Skeletal muscle cell (primary cell): ENCODE data around the gene PIH1D1.

Experiments used
- DNase-seq: peaks from one replicate; pipeline ENCODE4 v3.0.0-alpha.2; 2010; ENCODE audit warnings: low read depth
- H3K4me3 ChIP-seq: 2 replicates; pipeline ENCODE4 v1.5.1; 2011; ENCODE audit warnings: low read depth, mild to moderate bottlenecking, control low read depth, low read length, moderate library complexity

The PIH1D1 gene

DNA sequence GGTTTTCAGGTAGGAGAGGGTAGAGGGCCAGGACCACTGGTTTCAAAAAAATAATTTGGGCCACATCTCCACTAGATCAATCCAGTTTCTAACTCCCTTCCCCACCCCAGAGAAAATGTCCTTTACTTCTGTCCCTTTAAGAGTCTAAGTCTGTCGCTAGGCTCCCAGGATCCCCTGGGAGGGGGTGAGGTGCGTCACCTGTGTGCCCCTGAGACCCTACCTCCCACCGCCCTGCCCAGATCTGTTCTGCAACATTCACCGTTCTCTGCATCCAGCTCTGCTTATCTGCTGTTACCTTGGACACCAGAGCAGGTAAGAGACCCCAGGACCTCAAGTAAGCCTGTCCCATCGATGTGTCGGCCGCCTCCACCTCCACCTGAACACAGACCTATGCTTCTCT, 26.4 kb downstream of the PIH1D1 start, which contains the start of gene GFY:
GFY (plus strand) TSS at position 211 of the 400 bp plus-strand sequence. CDS start 1,043 bp downstream, outside the sequence.
- no peak for DNase-seq
- no peak within 1 kb of the TSS for H3K4me3 ChIP-seq

DNA sequence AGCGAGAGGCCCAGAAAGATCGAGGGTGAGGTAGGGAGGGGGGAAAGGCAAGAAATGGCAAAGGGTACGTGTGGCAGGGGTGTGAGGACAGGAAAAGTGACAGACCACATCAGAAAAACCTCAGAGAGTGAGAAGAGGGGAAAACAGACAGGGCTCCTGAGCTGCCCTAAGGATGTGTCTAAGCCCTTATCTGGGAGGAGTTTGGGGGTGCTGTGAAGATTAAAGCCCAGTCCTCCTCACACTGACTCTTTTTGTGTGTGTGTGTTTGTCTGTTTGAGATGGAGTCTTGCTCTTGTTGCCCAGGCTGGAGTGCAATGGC, 27.7 kb downstream of the PIH1D1 start:
- H3K4me3 ChIP-seq = no peak overlapping the region
- no peak for DNase-seq

DNA sequence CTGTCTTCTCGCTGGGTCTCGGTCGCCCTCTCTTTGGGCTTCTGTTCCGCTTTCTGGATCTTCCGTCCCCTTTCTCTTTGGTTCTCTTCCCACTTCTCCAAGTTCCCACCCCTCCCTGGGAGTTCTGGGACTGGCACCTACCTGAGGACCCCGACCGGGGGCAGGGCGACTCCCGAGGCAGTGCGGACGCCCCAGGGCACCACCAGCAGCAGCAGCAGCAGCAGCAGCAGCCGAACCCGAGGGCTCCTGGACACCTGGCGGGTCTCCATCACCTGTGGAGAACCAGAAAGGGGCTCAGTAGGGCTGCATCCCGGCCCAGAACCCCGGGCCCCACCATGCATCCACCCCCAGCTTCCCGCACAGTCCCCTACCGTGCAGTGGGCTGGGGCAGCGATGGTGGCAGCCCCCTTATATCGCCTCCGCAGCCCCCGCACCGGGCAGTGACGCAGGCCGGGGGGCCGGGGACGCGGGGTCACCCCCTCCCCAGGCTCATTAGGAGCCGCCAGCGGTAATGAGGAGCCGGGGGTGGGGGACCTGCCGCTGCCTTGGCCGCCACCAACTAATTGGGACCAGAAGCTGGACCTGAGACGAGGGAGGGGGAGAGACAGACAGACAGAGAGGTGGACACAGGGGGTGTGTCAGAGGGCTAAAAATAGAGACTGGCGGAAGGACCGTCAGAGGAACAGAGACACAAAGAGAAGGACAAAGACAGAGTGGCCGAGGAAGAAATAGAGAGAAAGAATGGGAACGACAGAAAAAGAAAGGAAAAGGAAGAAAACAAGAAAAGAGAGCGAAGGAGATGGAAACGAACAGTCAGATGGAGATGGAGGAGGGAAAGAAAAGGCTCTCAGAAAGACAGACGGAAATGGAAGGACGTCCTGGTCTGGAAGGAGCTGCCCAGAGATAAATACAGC, 28.3 kb downstream of the PIH1D1 start, which contains the start of gene PTH2:
PTH2 (minus strand) TSS at position 371 of the 914 bp plus-strand sequence; CDS start at position 269, 102 bp downstream.
- no peak within 1 kb of the TSS for H3K4me3 ChIP-seq
- no peak for DNase-seq

DNA sequence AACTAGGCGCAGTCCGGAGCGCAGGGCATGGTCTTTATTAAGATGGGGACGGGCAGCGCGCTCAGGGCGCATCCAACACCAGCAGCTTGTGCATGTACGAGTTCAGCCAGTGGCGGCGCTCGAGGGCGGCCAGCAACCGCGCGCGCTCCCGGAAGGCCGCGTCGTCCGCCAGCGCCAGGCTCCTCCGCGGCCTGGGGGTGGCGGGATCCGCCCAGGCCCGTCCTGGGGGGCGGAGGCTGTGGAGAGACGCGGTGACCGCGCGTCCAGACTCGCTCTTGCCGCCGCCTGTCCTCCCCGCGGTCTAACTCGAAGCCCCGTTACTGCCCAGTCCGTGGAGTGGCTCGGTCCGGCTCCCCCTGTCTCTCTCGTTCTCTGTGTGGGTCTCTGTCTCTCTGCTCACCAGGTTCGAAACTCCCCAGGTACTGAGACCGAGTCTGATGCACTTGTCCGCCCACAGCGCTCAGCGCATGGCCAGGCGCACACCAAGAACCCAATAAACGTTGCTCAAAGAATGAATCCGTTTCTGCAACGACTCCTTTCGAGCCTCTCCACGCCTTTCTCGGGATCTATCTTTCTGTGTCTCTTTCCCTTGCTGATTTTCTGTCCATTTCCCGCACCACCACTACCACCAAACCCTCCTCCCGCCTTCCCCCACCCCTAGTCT, 29.1 kb downstream of the PIH1D1 start:
- no peak for DNase-seq
- no peak overlapping the region for H3K4me3 ChIP-seq

DNA sequence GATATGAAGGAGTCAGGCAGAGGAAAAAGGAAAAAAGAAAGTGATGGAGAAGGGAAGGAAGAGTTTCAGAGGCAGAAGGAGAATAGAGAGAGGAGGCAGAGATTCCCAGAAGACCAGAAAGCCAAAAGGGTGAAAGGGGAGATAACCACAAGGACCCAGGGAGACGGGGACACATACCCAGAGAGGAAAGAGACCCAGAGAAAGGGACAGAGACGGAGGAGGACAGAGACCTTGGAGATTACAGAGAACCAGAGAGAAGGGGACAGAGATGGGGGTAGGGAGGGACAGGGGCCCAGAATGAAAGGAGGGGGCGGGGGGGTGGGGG, 29.8 kb downstream of the PIH1D1 start:
- DNase-seq = no peak
- no peak overlapping the region for H3K4me3 ChIP-seq

DNA sequence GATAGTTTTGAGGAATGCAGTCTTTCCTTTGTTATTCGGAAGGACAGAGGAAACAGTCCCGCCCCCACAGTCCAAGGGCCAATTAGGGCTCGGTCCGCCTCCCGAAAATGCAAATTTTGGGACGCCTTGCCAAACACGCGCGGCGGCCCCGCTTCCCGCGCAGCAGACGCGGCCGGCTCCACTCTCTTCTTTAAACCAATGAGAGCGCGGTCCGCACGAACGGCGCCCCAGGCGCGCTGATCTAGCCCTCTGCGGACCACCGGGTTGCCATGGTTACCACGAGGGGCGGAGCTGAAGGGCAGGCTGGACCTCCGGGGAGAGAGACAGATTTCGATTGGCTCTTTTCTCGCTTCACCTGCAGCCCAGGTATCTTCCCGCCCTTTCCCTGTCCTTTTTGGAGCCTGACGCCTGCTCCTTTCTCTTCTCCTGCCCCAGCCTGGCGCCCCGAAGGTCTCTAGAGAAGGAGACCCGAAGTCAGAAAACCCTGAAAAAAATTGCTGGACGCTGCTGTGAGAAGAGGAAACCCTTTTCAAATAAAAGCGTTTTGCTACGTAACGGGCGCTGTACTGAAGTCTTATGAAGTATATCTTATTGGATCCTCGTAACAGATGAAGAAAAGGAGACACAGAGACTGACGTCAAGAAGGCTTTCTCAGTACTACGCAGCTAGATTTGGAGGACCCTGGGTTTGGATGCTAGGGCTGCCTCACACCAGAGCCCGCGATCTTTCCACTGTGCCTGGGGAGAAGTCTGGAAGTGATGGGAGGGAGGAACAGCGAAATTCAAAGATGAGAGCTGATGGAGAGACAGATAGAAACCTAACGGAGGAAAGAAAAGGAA, 30.4 kb downstream of the PIH1D1 start:
- DNase-seq = no peak
- H3K4me3 ChIP-seq = peak overlapping the region; percentile 11

DNA sequence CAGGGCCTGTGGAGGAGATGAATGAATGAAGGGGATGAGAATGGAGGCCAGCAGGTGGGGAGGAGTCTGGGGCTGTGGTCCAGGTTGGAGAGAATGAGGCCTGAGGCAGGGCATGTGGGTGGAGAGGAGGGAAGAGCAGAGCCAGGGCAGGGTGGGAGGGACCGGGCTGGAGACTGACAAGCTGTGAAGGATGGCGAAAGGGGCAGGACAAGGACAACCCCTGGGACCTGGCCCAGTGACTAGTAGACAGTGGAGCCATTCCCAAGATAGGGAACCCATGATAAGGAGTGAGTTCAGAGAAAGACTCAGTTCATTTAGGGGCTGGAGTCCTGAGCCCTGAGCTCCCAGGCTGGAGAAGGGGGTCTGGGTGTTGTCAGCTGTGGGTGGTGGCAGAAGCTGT, 31.4 kb downstream of the PIH1D1 start:
- H3K4me3 ChIP-seq = no peak overlapping the region
- no peak for DNase-seq

DNA sequence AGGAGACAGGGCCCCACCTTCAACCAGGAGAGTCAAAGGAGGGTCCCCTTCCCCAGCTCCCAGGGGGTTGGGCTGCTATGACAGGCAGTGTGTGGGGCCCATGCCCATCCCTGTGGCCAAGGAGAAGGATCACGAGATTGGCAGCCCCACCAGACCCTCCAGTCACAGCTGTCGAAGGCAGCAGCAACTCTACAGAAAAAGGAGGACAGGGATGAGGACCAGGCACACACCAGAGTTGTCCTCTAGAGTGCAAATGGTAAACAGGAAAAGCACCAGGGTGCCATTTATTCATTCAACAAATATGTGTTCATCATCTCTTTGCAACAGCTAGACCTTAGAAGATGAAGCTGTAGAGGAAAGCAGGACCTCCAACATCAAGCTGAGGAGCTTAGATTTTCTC, 32.4 kb downstream of the PIH1D1 start:
- no peak for DNase-seq
- H3K4me3 ChIP-seq = no peak overlapping the region

DNA sequence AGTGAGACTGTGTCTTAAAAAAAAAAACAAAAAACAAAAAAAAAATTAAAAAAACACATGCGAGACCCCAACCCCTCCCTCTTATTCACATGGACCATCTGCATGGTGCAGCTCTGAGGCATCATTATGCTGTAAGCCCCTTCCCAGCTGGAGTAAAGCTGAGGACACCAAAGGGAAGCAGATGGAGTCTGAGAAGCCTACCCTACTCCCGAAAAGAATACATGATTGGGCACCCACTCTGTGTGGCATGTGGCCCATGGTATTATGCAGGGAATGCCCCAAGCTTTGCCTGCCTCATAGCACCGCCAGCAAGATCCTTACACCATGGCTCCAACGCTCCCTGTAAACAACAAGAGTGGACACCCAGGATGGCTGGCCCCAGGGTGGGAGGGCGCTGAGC, 33.1 kb downstream of the PIH1D1 start:
- DNase-seq = no peak
- H3K4me3 ChIP-seq = no peak overlapping the region

DNA sequence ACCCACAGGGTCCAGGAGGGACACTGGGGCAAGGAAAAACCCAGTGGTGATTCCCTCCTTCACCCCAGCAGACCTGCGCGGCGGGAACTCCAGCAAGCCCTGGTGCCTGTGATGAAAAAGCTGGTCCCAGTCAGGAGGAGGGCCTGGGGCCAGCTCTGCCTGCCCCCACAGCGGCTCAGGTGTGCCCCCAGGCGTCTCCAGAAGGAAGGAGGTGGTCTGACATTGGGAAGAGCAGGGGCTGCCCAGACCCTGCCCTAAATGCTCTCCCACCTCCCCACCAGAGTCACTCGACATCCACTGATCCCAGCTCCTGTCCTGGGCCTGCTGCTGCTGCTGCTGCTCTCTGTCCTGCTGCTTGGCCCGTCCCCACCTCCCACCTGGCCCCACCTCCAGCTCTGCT, 34.5 kb downstream of the PIH1D1 start:
- no peak overlapping the region for H3K4me3 ChIP-seq
- DNase-seq = no peak

DNA sequence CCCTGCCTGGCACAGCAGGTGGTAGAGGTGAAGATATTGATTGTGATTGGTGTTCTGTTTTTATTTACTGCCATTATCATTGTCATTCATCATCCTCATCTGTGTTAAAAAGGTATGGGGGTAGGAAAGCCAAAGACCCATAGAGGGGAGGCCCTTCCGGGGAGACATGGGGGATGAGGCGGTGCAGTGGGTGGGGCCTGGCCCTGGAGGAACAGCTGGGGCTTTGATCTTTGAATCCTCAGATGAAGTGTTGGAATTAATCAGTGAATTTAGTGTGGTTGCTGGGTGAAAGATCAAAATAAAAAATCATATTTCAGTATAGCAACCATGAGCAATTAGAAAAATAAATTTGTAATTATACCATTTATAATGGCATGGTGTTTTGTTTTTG, 35.8 kb downstream of the PIH1D1 start:
- no peak overlapping the region for H3K4me3 ChIP-seq
- DNase-seq = no peak

DNA sequence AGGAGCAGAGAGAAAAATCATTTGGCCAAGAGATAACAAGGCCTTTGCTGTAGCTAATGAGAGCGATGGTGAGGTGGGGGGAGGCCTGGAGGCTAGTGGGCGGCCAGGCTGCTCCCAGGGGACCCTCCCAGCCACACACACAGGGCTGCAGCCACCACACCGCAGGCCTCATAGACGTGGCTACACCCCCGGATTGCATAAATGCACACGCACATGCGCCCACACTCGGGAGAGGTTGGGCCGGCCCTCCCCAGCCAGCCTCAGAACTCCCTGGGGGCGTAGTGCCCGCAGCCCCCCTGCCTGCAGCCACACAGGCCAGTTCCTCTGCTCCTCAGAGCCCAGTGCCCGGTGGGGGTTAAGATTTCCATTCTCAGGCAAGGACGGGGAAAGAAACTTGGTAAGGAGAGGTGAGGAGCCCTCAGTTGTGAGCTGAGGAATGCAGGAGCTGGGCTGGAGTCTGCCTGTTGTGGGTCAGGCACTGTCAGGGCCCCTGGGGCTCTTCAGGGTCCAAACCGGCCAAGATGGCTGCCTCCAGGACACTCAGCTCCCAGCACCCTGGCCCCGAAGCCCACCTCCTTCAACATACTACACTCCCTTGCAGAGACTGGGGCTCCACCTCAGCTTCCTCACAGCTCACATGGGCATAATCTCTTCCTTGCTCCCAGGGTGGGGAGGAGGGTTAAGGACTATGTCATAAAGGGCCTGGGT, 36.4 kb downstream of the PIH1D1 start:
- peak; percentile 28 for DNase-seq
- H3K4me3 ChIP-seq = no peak overlapping the region

DNA sequence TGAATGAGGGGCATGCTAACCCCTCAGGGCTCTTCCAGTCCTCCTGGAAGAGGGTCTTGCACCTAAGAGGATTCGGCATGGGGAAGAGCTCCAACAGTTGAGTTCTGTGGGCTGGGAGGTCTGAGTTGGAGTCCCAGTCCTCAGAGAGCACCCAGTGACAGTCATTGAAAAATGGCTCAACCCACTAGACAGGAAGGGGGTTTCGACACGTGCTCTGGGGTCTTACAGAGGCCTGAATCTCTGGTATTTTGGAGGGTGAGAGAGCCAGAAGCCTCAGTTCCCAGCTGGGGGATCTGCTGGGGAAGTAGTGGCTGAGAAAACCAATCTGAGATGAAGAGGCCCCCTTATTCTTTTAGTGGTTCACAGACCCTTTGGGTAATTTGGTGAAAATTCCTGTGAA, 37.4 kb downstream of the PIH1D1 start:
- no peak for DNase-seq
- no peak overlapping the region for H3K4me3 ChIP-seq

DNA sequence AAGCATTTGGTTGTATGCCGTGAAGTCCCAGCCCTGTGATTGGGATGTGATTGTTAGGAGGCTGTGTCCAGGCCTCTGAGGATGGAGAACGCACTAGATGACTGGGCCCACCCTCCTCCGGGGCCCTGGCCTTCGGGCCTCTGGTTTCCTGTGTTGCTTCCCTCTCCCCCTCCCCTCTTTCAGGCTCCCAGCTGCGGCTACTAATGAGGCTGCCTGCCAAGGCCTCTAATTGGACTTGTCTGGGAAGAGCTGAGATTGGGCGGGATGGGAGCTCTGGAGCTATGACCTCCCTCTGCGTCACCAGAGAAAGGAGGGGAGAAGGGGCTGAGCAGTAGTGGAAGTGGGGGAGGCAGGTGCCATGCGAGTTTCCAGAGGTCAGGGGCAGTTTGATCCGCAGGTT, 38.3 kb downstream of the PIH1D1 start:
- no peak for DNase-seq

DNA sequence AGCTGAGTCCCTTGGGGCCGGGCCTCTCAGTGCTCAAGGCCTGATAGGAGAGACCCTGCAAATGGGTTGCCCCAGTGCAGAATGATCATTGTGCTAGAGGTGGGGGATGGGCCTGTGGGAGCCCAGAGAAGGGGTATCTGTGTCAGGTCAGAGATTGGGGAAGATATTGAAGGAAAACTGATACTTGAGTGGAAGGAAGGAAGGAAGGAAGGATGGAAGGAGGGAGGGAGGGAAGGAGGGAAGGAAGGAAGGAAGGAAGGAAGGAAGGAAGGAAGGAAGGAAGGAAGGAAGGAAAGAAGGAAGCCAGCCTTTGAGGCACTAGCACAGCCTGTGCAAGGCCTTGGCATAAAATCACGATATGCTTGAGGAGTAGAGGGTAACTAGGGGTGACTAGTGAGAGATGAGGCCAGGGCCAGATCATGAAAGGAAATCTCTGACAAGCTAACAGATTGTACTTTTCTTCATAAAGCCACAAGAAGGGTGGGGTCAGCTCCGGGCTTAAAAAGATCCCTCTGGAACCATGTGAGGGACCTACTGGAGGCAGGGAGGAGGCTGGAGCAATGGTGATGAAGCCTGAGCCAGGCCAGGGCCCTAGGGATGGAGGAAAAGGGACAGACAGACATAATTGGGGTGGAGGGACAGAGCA, 39.8 kb downstream of the PIH1D1 start:
- DNase-seq = no peak
- no peak overlapping the region for H3K4me3 ChIP-seq

More for the DNA sequence above, 38.3 kb downstream of the PIH1D1 start:
- no peak overlapping the region for H3K4me3 ChIP-seq

DNA sequence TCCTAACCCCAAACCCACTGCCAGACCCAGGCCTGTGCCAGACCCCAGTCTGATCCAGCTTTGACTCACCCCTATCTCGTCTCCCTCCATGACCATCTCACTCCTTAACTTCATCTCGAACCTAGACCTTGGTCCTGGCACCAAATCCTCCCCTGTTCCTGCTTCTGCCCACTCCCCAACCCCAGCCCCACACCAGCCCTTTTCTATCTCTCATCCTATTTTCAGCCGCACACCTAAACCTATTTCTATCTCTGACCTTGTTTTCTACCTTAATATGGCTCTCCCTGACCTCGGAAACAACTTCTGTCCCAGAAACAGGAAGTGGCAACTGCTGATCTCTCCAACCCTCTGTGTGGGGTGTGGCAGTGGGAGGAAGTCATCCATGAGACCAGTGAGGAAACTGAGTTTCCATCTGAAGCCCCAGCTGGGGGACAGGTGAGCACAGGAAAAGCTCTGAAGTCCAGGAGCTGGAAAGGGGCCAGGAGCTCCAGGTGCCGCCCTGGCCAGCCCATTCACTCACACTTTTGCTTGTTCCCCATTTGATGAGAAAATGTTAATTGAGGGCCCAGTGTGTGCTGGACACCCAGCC, 42.1 kb downstream of the PIH1D1 start:
- no peak overlapping the region for H3K4me3 ChIP-seq
- DNase-seq = no peak

DNA sequence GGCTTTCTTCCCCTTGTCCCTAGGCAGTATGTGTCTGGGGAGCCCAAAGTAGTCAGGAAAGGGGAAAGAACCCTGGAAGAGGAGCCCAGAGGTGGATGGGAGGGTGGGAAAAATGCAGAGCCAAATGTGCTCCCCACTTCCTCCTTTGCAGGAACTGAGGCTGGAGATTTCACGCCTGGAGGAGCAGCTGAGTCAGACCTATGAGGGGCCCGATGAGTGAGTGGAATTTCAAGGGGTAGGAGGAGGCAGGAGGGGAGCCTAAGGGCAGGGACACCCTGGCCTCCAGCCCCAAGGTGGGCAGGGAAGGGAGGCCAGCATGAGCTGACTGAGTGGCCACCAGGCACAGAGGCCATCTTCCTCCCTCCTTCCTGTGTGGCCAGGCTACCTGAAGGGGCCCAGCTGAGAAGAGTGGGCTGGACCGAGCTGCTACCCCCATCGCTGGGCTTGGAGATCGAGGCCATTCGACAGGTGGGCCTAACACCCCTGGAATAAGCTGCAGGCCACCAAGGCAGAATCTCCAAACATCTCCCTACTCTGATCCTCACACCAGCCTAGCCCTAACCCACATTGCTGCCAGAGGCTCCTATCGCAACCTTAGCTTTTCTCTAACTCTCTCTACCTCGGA, 42.7 kb downstream of the PIH1D1 start:
- DNase-seq = no peak
- H3K4me3 ChIP-seq = no peak overlapping the region

DNA sequence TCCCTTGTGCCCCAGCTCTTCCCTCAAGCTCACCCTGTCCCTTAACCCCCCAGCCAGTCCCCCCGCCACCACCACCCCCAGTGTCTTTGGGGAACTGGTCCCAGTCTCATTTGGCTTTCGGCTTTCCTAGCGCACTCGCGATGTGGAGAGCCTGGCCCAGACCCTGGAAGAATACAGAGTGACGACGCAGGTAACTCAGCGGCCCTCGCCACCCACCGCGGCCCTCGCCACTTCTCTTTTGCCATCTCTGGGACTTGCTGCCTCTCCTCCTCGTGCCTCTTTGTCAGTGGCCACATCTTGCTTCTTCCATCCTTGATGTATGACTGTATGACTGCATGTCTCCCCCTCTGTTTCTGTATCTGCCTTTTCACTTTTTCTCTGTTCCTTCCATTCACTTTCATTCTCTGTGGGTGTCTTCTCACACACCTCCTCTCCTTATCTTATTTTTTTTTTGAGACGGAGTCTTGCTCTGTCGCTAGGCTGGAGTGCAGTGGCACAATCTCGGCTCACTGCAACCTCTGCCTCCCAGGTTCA, 44.1 kb downstream of the PIH1D1 start:
- no peak for DNase-seq
- no peak overlapping the region for H3K4me3 ChIP-seq
